Measurements from ENCODE around the gene RAF1. TPM values are rescaled to one million over a fixed set of nuclear protein-coding genes. Genes with fewer than 3 reads are reported as not detected.
"Not testable (repeated sequence)": the region's sequence is repeated elsewhere in the genome, so short reads cannot be mapped to it uniquely, and the experiment has no call there.

Gene RAF1
- total RNA-seq, 1 donor from 2014 or later, result 96.8 TPM

DNA sequence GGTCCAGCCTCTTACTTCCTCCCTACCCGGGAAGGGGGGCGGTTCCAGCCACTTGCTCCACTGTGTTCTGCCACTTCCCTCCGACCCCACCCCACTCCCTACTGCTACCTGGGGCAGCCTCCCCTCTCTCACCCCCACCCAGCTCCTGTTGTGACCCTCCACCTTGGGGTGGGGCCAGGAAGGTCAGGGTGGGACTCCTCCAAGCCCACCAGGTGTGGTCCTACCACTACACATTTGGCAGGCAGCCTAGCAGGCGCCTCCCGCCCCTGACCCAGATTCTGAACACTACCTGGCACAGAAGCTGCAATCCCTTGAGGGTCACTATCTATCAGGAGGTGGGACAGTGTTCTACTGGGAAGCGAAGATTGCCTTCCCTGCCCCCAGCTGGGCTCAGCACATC lies 13.7 kb upstream of the RAF1 start:
- no peaks in the 10 kb centered on the region for H3K36me3 Mint-ChIP-seq (ENCODE audit: low read depth, unreplicated experiment)
- H3K27me3 Mint-ChIP-seq (ENCODE audit: unreplicated experiment), result peaks cover 4% of the 10 kb centered on the region
- DNase-seq (ENCODE audit: low spot score), result no peak
- H3K4me1 Mint-ChIP-seq (ENCODE audit: unreplicated experiment), result peaks cover 19% of the 10 kb centered on the region
- TF ChIP-seq, protein P1, sequence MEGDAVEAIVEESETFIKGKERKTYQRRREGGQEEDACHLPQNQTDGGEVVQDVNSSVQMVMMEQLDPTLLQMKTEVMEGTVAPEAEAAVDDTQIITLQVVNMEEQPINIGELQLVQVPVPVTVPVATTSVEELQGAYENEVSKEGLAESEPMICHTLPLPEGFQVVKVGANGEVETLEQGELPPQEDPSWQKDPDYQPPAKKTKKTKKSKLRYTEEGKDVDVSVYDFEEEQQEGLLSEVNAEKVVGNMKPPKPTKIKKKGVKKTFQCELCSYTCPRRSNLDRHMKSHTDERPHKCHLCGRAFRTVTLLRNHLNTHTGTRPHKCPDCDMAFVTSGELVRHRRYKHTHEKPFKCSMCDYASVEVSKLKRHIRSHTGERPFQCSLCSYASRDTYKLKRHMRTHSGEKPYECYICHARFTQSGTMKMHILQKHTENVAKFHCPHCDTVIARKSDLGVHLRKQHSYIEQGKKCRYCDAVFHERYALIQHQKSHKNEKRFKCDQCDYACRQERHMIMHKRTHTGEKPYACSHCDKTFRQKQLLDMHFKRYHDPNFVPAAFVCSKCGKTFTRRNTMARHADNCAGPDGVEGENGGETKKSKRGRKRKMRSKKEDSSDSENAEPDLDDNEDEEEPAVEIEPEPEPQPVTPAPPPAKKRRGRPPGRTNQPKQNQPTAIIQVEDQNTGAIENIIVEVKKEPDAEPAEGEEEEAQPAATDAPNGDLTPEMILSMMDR (IDR thresholded peaks at IDR 0.05; ENCODE audit: unreplicated experiment), result no peak
- H3K9me3 Mint-ChIP-seq (ENCODE audit: unreplicated experiment), result no peaks in the 10 kb centered on the region
- H3K4me3 Mint-ChIP-seq (ENCODE audit: unreplicated experiment), result no peak overlapping the region
- H3K27ac Mint-ChIP-seq (ENCODE audit: unreplicated experiment), result no peak overlapping the region

DNA sequence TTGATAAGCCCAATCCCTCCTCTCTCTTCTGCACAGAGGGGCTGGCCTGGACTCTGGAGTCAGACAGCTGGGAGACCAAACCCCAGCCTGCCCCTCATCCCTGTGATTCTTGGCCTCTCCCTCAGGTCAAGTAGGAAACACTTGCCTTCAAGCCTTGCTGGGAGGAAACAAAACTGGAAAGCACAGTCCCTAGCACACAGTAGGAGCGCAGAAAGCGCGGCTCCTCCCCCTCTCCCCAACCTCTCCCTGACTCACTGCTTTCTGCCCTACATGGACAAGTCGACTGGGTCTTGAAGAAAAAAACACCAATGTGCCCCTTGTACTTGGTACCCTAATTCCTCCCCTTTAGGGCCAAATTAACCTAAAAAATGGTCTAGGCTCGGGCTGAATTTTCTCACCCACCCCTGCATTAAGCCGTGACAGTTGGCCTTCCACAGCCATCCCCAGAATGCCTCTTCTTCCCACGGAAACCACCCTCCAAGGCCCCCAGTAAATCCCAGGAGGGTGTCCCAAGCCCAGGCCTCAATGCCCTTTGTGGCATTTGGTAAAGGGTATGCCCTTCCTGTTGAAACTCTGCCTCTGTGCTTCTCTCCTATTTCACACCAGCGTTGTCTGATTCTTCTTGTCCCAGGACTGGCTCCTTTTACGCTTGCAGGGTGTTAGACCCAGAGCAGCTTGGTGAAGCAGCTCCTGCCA lies 11.3 kb upstream of the RAF1 start:
- Mint-ChIP-seq H3K27me3 (ENCODE audit: unreplicated experiment) (peaks cover 2% of the 10 kb centered on the region), H3K27ac (ENCODE audit: unreplicated experiment) (peak overlapping the region; percentile 30), H3K4me1 (ENCODE audit: unreplicated experiment) (peaks cover 15% of the 10 kb centered on the region), H3K9me3 (ENCODE audit: unreplicated experiment) (no peaks in the 10 kb centered on the region), H3K36me3 (ENCODE audit: low read depth, unreplicated experiment) (no peaks in the 10 kb centered on the region), H3K4me3 (ENCODE audit: unreplicated experiment) (no peak overlapping the region)
- DNase-seq (ENCODE audit: low spot score), result no peak
- TF ChIP-seq, protein P1 (IDR thresholded peaks at IDR 0.05; ENCODE audit: unreplicated experiment), result no peak

DNA sequence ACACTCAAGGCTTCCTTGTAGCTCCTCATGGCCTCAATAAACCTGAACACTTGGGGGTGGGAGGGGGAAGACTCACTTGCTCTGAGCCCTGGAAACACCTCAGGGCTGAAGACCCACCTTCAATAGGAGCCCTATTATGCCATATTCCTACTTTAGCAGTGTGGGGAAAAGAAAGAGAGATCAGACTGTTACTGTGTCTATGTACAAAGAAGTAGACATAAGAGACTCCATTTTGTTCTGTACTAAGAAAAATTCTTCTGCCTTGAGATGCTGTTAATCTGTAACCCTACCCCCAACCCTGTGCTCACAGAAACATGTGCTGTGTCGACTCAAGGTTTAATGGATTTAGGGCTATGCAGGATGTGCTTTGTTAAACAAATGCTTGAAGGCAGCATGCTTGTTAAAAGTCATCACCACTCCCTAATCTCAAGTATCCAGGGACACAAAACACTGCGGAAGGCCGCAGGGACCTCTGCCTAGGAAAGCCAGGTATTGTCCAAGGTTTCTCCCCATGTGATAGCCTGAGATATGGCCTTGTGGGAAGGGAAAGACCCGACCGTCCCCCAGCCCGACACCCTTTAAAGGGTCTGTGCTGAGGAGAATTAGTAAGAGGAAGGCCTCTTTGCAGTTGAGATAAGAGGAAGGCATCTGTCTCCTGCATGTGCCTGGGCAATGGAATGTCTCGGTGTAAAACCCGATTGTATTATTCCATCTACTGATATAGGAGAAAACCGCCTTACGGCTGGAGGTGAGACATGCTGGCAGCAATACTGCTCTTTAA lies 10.2 kb upstream of the RAF1 start:
- not testable (repeated sequence) for H3K9me3 Mint-ChIP-seq (ENCODE audit: unreplicated experiment); H3K27me3 Mint-ChIP-seq (ENCODE audit: unreplicated experiment); H3K36me3 Mint-ChIP-seq (ENCODE audit: low read depth, unreplicated experiment); H3K4me3 Mint-ChIP-seq (ENCODE audit: unreplicated experiment); H3K27ac Mint-ChIP-seq (ENCODE audit: unreplicated experiment); DNase-seq (ENCODE audit: low spot score)
- H3K4me1 Mint-ChIP-seq (ENCODE audit: unreplicated experiment), result peaks cover 15% of the 10 kb centered on the region

DNA sequence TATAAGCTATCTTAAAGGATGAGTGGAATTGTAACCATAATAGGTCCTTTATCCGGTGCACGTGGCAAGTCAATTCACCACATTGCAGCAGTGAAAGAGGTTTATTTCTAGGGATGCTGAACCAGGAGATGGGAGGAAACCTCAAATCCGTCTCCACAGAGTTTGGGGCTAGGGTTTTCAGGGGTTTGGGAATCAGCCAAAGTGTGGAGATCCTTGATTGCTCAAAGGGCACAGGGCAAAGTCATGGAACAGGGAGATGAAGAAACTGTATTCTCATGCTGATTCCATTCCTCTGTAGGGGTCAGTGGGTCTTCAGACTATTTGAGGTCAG lies 7.2 kb upstream of the RAF1 start:
- peaks cover 4% of the 10 kb centered on the region for H3K27me3 Mint-ChIP-seq (ENCODE audit: unreplicated experiment)
- H3K9me3 Mint-ChIP-seq (ENCODE audit: unreplicated experiment), result no peaks in the 10 kb centered on the region
- H3K27ac Mint-ChIP-seq (ENCODE audit: unreplicated experiment), result no peak overlapping the region
- no peaks in the 10 kb centered on the region for H3K36me3 Mint-ChIP-seq (ENCODE audit: low read depth, unreplicated experiment)
- peaks cover 19% of the 10 kb centered on the region for H3K4me1 Mint-ChIP-seq (ENCODE audit: unreplicated experiment)
- TF ChIP-seq, protein P1 (IDR thresholded peaks at IDR 0.05; ENCODE audit: unreplicated experiment), result no peak
- no peak for DNase-seq (ENCODE audit: low spot score)
- no peak overlapping the region for H3K4me3 Mint-ChIP-seq (ENCODE audit: unreplicated experiment)

DNA sequence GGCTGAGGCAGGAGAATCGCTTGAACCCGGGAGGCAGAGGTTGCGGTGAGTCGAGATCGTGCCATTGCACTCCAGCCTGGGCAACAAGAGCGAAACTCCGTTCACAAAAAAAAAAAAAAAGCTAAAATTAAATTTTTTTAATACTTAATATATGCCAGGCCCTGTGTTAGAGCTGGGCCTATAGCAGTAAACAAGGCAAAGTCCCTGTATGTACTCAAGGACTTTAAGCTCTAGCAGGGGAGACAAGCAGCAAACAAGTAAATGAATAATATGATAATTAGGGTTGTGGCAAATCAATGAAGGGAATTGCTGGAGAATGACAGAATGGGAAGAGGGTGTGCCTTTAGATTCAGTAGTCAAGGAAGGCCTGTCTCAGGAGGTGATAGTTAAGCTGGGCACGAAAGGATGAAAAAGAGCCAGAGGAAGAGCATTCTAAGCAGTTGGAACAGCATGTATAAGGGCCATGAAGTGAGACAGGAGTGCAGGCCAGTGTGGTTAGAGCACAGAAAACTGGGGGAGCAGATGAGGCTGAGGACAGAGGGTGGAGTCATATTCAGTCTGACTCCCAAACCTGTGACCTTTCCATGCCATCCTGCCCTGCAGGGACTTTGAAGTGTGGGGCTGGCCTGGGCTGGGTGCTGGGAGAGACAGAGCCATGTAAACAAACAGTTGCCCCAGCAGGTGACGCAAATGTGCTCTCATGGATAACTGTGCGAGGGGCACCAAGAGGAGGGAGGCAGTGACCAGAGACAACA lies 6.6 kb upstream of the RAF1 start:
- DNase-seq (ENCODE audit: low spot score), result no peak
- TF ChIP-seq, protein P1 (IDR thresholded peaks at IDR 0.05; ENCODE audit: unreplicated experiment), result no peak
- H3K36me3 Mint-ChIP-seq (ENCODE audit: low read depth, unreplicated experiment), result no peaks in the 10 kb centered on the region
- peak overlapping the region; percentile 2 for H3K27ac Mint-ChIP-seq (ENCODE audit: unreplicated experiment)
- no peaks in the 10 kb centered on the region for H3K9me3 Mint-ChIP-seq (ENCODE audit: unreplicated experiment)
- H3K4me3 Mint-ChIP-seq (ENCODE audit: unreplicated experiment), result no peak overlapping the region
- peaks cover 17% of the 10 kb centered on the region for H3K4me1 Mint-ChIP-seq (ENCODE audit: unreplicated experiment)
- H3K27me3 Mint-ChIP-seq (ENCODE audit: unreplicated experiment), result peaks cover 4% of the 10 kb centered on the region

All from endothelial cell (in vitro differentiated cells).